GM15510 (cell line): ENCODE data around the gene FAM168A.

Source experiments
- POLR2A ChIP-seq: IDR thresholded peaks from 3 replicates; pipeline ENCODE4 v1.6.1; 2011; ENCODE audit warnings: borderline replicate concordance; ENCODE audit not compliant: insufficient read length; ENCODE audit errors: extremely low read depth

FAM168A gene

DNA sequence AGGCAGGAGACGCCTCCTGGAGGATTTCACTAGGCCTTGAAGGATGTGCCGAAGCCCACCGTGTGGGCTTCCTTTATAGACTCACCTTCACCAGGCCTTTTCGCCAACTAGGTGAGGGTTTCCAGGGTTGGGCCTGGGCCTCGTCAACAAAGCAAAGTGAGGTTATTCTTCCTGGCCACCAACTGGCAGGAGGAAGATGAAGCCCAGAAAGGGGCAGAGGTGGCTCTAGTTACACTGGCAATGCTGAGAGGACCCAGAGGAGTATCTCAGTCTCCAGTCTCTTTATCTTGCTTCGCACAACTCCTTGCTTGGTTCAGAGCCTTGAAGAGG is 222.1 kb downstream of the FAM168A start:
- no peak for TF ChIP-seq POLR2A

DNA sequence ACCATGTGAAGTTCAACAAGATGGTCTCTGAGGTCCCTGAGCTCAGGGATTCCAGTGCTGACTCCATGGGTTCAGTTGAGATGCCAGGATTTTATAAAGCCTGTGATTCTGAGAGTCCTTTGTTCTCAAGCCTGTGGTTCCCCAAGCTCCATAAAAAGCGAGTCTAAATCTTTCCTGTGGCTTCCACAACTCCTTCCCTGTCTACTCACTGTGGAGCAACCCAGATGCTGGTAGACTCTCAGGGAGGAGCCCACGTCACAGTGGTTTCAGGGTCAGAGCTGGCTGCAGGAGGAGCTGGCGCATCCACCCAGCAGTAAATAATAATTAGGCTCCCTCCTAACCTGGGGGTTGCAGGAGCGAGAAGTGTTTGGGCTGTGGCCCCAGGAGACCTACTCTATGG is 223.8 kb downstream of the FAM168A start:
- TF ChIP-seq POLR2A = no peak

DNA sequence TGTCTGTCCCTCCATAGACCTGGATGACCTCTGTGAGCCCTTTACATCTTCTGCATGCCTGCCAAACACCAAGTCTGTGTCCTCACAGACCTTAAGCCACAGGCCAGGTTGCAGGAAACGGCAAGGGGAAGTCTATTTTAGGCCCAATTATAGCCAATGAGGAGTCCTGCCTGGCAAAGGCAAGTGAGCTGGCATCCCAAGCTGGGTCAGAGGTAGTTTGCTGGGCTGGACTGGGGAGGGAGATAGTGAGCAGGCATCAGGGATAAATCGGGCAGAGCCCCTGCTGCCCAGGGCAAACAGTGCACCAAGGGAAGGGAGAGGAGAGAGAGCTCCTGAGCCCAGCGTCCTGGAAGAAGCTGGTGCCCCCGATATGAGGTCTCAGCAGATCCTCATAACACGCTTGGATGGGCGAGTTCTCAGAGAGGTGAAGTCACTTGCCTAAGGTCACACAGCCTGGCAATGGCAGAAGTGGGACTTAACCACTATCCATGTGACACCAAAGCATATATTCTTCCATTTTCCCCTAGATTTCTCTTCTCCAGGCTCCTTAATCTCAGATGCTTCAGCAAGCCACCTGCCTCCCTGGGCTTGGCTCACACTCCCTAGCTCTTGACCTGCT is 225.4 kb downstream of the FAM168A start:
- TF ChIP-seq POLR2A = no peak

GRCh38 chr11:73367482-73368024 is 230.4 kb downstream of the FAM168A start:
- TF ChIP-seq POLR2A = no peak

DNA sequence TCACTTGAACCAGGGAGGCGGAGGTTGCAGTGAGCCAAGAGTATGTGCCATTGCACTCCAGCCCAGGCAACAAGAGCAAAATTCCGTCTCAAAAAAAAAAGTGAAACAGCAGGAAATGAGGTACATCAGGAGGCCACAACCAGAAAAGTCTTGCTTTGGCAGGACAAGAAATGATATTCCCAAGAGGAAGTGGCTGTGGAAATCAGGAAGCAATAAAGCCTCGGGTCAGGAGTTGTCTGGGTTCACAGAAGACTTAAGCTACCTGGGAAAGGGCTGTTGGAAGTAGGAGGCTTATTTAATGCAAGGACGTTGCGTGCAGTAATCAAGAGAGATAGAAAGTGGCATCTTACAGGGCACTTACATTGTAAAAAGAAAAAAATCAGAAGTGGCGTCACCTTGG is 231.0 kb downstream of the FAM168A start:
- no peak for TF ChIP-seq POLR2A

DNA sequence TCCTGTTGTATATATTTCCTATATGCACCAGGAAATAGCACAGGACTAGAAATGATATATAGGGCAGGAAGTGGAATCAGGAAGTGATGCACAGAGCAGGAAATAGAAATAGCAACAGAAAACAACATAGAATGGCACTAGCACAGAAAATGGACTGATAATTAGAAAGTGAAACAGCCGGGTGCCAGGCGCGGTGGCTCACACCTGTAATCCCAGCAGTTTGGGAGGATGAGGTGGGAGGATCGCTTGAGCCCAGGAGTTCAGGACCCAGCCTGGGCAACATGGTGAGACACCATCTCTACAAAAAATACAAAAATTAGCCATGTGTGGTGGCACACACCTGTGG is 231.7 kb downstream of the FAM168A start:
- TF ChIP-seq POLR2A = no peak

DNA sequence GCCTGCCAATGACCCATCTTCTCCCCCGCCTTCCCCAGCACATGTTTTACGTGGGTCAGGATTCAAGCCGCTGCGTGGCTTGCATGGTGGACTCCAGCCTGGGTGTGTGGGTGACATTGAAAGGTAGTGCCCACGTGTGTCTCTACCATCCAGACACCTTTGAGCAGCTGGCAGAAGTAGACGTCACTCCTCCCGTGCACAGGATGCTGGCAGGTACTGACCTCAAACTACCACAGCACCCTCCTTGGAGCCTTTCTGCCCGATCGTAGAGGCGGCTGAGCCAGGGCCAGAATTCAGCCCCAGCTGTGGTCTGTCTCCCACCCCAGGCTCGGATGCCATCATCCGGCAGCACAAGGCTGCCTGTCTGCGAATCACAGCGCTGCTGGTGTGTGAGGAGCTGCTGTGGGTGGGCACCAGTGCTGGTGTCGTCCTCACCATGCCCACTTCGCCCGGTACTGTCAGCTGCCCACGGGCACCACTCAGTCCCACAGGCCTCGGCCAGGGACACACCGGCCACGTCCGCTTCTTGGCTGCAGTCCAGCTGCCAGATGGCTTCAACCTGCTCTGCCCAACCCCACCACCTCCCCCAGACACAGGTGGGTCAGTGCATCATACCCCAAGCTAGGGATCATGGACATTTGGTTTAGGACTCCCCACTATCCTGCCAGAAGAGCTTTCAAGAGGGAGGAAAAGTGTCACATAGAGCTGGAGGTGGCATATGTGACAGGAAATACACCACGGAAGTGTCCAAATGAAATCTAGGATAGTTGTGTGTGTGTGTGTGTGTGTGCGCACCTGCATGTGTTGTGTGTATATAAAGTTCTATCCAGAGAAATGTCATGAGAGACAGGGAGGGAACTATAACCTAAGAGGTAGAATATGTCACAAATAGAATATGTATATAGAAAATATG is 232.3 kb downstream of the FAM168A start:
- no peak for TF ChIP-seq POLR2A

GRCh38 chr11:73363147-73363546 is 234.8 kb downstream of the FAM168A start:
- no peak for TF ChIP-seq POLR2A

DNA sequence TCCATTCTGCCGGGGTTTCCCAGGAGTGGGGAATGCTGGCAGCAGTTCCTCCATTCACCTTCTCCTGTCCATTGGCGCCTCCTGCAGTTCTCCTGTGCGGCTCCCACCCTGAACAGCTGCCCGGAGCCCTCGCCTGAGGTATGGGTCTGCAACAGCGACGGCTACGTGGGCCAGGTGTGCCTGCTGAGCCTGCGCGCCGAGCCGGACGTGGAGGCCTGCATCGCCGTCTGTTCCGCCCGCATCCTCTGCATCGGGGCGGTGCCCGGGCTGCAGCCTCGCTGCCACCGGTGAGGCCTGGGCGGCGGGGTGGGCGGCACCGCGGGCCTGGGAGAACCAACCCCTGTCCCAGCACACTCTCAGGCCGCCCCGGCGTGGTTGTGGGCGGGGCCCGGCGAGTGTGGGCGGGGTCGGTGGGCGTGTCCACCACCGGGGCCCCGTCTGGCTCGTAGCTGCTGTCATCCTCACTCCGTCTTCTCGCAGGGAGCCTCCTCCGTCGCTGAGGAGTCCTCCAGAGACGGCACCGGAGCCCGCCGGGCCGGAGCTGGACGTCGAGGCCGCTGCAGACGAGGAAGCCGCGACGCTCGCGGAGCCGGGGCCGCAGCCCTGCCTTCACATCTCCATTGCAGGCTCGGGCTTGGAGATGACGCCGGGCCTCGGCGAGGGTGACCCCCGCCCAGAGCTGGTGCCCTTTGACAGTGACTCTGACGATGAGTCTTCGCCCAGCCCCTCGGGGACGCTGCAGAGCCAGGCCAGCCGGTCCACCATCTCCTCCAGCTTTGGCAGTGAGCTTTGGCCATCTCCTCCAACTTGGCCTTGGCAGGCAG is 235.7 kb downstream of the FAM168A start:
- TF ChIP-seq POLR2A = no peak

DNA sequence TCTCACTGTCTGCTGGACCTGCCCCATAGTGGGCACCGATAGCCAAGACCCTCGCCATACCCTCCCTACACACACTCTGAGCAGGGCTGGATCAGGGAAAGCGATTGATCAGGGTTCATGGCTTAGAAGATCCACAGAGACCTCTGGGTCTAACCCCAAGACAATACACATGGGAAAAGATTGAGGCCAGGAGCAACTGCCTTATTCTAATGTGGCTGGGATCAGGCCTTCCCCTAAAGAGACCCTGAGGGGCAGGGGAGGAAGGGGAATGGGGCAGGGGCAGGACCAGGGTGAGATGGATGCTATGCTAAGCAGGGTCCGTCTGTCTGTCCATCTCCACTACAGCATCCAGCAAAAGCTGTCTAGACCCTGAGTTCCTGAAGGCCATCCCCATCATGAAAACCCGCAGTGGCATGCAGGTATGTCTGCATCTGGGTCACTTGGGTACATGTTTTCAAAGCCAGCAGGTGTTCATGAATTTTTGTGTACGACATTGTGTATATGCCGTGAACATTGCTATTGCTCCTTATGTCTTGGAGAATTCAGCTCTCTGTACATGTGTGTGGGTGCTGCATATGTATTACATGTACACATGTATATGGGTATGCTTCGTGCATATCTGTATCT is 237.1 kb downstream of the FAM168A start:
- no peak for TF ChIP-seq POLR2A

DNA sequence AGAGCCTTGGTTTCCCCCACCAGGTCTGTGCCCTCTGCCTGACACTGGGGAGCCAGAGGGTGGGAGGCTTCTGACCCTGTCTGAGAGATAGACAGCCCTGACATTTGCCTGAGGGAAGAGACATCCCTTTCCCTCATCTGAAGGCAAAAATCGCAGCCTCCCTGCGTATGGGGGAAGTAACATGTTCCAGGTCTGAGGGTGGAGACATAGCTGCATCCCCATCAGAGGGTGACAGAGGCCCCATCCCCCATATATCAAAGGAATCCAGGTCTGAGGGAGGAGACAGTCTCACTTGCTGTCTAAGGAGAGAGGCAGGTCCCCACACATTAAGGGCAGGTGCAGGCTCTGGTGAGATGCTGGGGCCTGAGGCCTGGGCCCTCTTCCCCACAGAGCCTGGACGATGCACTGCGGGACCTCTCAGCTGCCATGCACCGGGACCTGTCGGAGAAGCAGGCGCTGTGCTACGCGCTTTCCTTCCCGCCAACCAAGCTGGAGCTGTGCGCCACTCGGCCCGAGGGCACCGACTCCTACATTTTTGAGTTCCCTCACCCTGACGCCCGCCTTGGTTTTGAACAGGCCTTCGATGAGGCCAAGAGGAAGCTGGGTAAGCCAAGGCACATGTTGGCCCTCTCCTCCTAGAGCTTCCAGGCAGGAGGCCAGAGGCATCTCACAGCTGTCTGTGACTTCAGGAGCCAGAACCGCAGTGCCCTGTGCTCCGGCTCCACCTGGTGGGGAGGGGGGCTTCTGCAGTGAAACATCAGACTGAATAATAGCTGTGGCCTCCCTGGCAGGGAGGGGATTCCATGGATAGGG is 237.8 kb downstream of the FAM168A start:
- TF ChIP-seq POLR2A = no peak

- no peak for TF ChIP-seq POLR2A
Measured at GRCh38 chr11:73359341-73359740, 238.6 kb downstream of the FAM168A start.

DNA sequence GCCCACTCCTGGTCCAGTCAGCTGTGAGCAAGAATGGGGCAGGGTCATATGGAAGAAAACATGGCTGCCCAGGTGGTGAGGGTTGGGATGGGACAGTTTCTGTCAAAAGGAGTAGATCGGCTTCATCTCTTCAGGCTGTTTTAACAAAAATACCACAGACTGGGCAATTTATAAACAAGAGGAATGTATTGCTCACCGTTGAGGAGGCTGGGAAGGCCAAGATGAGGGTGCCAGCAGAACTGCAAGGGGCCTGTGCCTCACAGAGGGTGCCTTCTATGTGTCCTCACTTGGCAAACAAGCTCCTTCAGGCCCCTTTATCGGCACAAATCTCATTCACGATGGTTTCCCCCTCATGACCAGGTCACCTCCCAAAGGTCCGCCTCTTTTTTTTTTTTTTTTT is 239.8 kb downstream of the FAM168A start:
- no peak for TF ChIP-seq POLR2A
